Cardiac fibroblast (primary cell): ENCODE measurements around the gene HSD11B1.

ENCODE experiments used
- DNase-seq, 2 donors: peaks; one replicate each; pipeline versions ENCODE4 v3.0.0 to v3.0.0-alpha.2; 2010; ENCODE audit warnings: low read depth in 2 of 2
- H3K4me3 ChIP-seq, 2 donors: replicated peaks in 1 of 2; 1 replicate in 1 of 2; 2 replicates in 1 of 2; pipeline ENCODE4 v1.5.1; 2011; ENCODE audit warnings: low read depth in 2 of 2, low read length in 2 of 2, mild to moderate bottlenecking in 2 of 2, moderate library complexity in 1 of 2
- TF ChIP-seq, protein P1 (sequence below): IDR thresholded peaks from one replicate; pipeline ENCODE4 v1.5.1; 2011; ENCODE audit warnings: low read depth, mild to moderate bottlenecking, low read length, inconsistent platforms

Gene HSD11B1

DNA sequence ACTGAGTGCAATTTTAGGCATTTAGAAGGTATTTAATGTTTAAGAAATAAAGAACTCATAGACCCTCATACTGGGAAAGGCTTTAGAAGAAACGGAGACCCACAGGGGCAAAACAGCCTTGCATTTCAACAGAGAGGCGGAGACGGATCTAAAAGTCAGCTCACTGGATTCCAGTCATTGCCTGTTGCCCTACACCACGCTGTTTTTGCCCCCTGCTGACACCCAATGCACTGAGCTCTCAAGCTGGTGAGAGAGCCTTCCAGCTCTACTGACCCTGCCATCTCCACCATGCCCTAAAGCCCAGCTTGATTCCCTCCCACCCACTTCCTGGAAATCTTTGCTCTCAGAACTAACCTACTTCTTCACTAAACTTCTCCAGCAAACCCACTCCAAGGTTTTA lies 44.0 kb downstream of the HSD11B1 start:
- TF ChIP-seq, protein P1, sequence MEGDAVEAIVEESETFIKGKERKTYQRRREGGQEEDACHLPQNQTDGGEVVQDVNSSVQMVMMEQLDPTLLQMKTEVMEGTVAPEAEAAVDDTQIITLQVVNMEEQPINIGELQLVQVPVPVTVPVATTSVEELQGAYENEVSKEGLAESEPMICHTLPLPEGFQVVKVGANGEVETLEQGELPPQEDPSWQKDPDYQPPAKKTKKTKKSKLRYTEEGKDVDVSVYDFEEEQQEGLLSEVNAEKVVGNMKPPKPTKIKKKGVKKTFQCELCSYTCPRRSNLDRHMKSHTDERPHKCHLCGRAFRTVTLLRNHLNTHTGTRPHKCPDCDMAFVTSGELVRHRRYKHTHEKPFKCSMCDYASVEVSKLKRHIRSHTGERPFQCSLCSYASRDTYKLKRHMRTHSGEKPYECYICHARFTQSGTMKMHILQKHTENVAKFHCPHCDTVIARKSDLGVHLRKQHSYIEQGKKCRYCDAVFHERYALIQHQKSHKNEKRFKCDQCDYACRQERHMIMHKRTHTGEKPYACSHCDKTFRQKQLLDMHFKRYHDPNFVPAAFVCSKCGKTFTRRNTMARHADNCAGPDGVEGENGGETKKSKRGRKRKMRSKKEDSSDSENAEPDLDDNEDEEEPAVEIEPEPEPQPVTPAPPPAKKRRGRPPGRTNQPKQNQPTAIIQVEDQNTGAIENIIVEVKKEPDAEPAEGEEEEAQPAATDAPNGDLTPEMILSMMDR: no peak
- H3K4me3 ChIP-seq: no peak overlapping the region
- DNase-seq: no peak

DNA sequence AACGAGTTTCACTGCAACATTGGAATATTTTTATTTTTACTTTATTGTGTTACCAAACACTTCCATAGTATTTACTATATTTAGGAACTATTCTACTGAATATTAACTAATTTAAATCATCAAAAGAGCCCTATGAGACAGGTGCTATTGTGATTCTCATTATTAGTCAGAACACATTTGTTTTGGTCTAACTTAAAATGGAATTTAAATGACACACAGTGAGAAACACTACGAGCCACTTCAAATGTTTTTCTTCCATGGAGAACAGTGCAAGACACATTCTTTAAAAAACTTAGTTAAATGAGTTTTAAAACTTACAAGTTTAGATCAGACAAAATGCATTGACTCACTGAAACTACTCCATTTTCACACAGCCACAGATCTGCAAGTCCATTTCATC lies 44.6 kb downstream of the HSD11B1 start:
- DNase-seq: no peak
- TF ChIP-seq, protein P1: no peak
- H3K4me3 ChIP-seq: no peak overlapping the region

DNA sequence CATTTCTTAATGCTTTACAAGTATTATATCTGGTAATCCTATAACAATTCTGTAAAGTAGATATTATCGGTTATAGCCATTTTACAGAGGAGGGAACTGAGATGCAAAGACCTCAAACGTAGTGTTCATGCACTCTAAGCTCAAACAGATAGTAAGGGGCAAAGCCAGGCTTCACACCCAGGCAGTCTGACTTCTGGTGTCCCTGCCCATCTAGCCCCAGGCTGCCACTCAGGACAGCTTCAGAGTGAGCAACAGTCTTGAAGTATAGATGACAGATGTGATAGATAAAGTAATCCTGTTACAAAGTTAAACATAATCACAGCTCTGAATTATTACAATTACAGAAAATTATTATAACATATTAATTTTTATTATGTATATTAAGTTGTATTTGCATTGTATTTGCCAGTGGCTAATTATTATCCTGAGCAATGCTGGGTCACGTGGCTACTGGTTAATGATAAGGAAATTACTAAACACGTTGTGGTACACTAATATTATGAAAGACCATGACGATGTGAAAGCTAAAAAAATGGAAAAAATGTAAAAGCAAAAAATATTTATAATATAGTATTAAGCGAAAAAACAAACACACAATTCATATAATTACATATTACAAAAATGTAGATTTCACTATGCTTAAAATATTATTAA lies 45.2 kb downstream of the HSD11B1 start:
- TF ChIP-seq, protein P1: no peak
- no peak overlapping the region for H3K4me3 ChIP-seq
- no peak for DNase-seq

DNA sequence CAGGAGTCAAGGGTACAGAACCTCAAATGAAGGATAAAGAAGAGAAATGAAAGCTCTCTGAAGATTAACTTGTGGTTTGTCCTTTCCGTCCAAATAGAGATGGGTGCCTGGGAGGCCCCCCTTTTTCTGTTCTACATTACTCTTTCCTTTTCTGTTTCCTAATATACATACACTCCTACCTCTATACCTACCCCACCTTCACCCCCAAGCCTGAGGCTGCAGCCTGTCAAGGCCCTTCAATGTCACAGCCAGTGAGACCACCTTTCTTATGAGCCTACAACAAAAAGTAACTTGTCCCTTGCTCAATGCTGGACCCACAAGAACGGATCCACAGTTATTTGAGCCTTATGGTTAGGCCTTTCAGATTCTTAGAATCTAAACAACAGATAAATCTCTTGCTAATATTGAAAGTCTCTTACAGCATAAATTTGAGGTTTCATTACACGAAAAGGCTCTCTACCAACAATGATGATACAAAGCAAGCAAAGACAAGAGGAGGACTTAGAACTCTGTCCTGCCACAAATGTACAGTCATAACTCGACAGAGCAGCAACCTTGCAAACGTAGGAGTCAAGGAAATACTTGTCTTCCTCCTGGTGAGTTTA lies 47.1 kb downstream of the HSD11B1 start:
- DNase-seq: no peak
- H3K4me3 ChIP-seq: no peak overlapping the region
- TF ChIP-seq, protein P1: no peak

DNA sequence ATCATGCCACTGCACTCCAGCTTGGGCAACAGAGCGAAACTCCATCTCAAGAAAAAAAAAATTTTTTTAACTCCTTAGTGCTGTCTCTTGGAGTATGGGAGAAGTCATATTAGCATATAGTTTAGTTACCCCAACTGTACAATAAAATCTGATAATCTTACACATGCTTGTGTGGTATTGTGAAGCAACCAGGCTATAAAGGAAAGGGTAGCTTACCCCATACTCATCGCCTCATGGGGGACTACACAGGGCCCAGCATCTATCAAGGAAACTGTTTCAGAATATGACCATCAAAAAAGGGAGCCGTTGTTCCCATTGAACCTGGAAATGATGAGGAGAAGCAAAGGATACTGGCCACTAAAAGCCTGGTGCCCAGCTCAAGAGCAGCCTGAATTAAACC lies 48.2 kb downstream of the HSD11B1 start:
- TF ChIP-seq, protein P1: no peak
- DNase-seq: no peak
- H3K4me3 ChIP-seq: no peak overlapping the region

DNA sequence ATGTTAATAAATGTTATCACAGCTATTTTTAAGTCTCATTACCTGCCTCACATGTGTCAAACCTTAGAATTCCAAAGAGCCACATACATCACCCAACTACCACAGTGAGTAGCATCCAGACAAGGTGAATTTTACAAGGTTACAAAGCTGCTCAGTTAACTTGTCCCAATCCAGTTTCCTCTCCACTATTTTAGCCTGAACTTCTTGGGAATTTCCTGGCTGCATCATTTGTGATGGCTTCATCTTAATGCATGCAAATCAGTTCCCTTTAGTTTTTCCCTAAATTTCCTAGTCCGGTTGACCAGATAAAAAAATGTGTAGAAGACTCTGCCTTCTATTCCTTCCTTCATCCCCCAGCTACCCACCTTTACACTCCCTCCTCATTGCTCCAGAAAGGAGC lies 50.6 kb downstream of the HSD11B1 start:
- H3K4me3 ChIP-seq: no peak overlapping the region
- no peak for DNase-seq
- TF ChIP-seq, protein P1: no peak
